Hematopoietic multipotent progenitor cell treated with erythropoietin and hydrocortisone succinate and interleukin-3 and kit ligand, for 15 days (in vitro differentiated cells): ENCODE data around the gene AKAP1.
"Not testable (repeated sequence)": the region's sequence is repeated elsewhere in the genome, so short reads cannot be mapped to it uniquely, and the experiment has no call there.

Experiments
- DNase-seq: peaks from one replicate; pipeline ENCODE4 v3.0.0-alpha.2; 2015; ENCODE audit warnings: low spot score

The AKAP1 gene

GRCh38 chr17:57075193-57075592, 9.9 kb upstream of the AKAP1 start:
- no peak for DNase-seq

- no peak for DNase-seq
Measured at GRCh38 chr17:57075785-57076184, 9.3 kb upstream of the AKAP1 start.

- DNase-seq: no peak
Measured at GRCh38 chr17:57077000-57077399, 8.0 kb upstream of the AKAP1 start.

GRCh38 chr17:57078274-57078673, 6.8 kb upstream of the AKAP1 start:
- DNase-seq: no peak

DNA sequence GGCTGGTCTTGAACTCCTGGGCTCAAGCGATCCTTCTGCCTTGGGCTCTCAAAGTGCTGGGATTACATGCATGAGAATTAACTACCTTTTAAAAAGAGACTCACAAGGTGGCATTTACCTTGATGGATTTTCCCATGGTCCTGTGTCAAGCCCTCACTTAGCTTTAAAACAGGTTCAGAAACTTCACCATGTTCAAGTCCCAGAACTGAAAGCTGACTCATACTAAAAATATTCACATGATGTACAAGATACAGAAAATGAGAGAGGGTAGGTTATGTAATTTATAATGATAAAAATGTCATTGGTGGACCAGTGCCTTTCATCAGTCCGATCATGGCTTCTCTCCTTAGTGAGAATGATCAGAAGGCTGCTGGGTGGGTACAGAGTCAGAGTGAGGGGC, 4.3 kb upstream of the AKAP1 start:
- no peak for DNase-seq

GRCh38 chr17:57082441-57082840, 2.6 kb upstream of the AKAP1 start:
- no peak for DNase-seq

- DNase-seq: no peak
Measured at GRCh38 chr17:57084361-57084801, 665 bp upstream of the AKAP1 start.

GRCh38 chr17:57085448-57086068, 512 bp downstream of the AKAP1 start:
- DNase-seq: peak; percentile 12

DNA sequence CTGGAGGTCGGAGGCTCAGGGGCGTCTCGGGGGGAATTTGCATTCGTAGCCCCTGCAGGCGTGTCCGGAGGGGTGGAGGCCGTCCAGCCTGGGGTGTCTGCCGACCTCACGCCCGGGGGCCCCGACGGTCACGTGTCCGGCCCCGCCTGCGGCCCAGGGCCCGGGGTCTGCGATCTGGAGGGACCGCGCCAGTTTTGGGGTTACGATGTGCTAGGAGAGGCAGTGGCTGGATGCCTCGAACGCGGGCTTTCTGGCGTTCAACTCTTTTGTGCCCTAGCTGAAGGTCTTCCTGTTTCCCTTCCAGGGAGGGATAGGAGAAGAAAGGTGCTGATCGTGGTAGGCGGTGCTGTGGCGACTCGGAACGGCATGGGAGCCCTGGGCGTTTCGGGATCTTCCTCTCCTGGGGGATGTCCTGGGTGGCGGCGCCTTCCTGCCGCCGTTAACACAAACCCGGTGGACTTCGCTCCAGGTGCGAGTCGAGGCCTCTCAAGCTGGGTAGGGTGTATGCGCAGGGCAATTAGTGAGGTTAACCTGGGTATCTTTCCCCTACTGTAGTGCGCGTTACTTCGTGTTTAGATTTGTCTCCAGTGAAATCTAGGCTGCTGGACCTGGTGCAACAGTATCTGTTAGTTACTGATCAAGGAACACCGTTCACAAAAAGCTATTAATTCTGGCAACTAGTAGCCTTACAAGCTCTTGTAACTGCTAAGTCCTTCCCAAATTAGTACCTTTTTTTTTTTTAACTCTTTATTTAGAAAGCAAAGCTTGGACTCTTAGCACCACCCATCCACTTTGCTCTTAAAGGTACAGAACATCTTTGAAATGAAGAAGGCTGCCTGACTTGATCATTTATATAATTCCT, 1.3 kb downstream of the AKAP1 start:
- no peak for DNase-seq

GRCh38 chr17:57088298-57088697, 3.3 kb downstream of the AKAP1 start:
- DNase-seq: no peak

DNA sequence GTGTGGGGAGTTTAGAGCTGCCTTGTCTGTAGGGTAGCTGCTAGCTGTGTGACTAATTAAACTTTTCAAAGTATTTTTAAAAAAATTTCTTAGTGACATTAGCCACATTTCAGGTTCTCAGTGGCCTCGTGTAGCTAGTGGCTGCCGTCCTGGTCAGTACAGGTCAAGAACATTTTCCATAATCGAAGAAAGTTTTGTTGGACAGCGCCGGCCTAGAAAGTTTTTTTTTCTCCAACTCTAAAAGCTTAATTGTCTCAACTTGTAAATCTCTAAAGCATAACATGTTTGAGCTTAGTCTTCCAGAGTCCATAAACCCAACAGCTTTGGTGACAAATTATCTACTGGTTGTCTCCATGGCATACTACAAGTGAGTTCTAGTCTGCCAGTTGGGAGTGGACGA, 4.3 kb downstream of the AKAP1 start:
- DNase-seq: no peak

DNA sequence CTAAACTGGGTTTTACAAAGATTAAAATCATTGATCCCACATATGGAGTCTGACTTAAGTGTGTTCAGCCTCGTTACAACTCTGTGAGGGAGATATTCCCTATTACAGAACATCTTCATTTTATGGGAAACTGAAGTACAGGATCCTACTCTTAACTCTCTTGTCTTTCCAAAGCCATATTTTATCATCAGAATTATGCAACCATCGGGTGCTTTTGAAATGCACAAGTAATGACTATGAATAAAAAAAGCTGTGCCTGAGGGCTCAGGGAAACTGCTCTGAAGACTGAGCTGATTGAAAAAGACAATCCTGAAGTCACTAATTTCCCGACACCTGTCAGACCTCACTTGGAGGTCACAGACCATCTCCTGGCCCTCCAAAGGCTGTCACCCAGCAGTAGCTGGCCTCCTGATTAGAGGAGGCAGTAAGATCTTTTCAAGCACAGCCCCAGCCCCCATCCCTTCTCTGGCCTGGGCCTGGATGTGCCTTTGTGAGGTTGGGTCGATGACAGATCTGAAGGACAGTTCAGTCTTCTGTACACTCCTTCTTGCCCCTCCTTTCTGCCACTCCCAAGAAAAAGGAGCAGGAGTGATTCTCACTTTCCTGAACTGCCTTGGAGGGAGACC, 5.6 kb downstream of the AKAP1 start:
- DNase-seq: no peak

DNA sequence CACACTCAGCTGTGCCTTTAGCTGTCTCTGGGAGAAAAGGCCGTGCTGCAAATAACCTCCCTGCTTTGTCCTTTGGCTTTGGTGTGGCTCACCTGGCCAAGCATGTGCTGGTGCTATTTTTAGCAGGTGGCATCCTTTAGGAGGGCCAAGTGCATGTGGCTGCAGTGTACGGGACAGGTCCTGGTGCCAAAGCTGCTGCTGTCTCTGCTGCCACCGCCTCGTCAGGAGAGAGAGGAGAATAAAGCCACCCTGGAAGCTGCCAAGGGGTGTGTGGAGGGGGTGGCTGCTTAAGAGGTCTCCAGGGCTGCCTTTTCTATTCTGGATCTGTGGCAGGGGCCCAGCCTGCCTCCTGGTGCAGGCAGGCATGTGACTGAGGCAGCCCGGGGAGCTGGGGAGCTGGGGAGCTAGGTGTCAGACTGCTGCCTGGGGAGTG, 6.2 kb downstream of the AKAP1 start:
- DNase-seq: no peak

DNA sequence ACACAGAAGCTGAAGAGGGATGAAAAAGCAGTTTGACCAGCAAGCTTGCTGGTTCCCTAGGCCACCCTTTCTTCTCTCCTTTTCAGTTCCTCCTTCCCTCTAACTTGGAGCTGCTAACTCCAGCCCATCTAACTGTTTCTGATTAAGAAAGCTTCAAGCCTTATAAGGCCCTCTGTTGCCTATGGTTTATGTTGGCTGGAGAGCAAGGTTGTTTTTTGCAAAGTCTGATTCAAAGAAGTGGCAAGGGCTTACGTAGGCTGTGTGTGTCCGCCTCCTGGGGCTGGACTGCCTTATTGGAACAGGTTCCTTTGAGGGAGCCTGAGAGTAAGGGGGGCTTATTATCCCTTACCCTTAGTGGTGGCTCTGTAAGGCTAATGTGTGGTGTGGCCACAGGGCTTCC, 7.1 kb downstream of the AKAP1 start:
- no peak for DNase-seq

- DNase-seq: no peak
Measured at GRCh38 chr17:57092779-57093178, 7.7 kb downstream of the AKAP1 start.

GRCh38 chr17:57096472-57097202, 11.6 kb downstream of the AKAP1 start:
- DNase-seq: no peak

GRCh38 chr17:57097832-57098421, 12.9 kb downstream of the AKAP1 start:
- no peak for DNase-seq

DNA sequence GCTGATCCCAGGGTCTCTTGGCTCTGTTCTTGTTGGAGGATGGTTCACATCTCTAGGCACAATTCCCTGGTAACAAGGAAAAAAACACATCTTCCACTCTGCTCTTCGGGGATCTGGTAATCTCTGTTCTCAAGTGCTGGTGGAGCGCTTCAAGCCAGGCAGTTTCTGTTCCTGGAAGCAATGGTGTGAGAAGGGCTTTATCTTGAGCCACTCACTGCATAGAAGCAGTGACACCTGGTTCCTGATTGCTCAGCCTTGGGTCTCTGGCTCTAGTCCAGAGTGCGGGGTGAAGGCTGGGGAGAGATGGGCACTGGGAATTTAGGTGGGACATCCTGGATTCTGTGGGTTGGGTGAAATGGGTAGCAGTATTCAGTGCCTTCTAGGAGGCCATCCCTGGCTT, 14.1 kb downstream of the AKAP1 start:
- no peak for DNase-seq

DNA sequence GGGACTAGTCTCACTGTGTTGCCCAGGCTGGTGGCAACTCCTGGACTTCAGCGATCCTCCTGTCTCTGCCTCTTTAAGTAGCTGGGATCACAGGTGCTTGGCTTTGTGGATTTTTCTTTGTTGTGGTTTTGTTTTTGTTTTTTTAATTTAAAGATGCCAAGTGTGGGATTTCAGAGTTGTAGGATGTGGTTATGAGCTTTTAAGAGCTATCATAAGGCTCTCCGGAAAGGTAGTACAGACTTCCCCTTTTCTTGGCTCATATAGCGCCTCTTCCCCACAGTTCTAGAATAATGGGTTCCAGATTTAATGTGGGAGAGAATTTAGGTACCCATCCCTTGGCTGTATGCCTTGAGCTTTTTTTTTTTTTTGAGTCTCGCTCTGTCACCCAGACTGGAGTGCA, 17.1 kb downstream of the AKAP1 start:
- DNase-seq: no peak

- not testable (repeated sequence) for DNase-seq
Measured at GRCh38 chr17:57102660-57103059, 17.6 kb downstream of the AKAP1 start.

- DNase-seq: no peak
Measured at GRCh38 chr17:57104461-57105175, 19.6 kb downstream of the AKAP1 start.
